ENCODE results near the gene GPR137B. TPM values are rescaled to one million over a fixed set of nuclear protein-coding genes. Genes with fewer than 3 reads are reported as not detected.
A peak's percentile ranks its signal among the peaks of the same experiment; 100 is the strongest.

GPR137B gene
- total and polyA plus RNA-seq, 2 of the 4 experiments (the other 2 are of a cell fraction), result 4.5 to 12.3 TPM

DNA sequence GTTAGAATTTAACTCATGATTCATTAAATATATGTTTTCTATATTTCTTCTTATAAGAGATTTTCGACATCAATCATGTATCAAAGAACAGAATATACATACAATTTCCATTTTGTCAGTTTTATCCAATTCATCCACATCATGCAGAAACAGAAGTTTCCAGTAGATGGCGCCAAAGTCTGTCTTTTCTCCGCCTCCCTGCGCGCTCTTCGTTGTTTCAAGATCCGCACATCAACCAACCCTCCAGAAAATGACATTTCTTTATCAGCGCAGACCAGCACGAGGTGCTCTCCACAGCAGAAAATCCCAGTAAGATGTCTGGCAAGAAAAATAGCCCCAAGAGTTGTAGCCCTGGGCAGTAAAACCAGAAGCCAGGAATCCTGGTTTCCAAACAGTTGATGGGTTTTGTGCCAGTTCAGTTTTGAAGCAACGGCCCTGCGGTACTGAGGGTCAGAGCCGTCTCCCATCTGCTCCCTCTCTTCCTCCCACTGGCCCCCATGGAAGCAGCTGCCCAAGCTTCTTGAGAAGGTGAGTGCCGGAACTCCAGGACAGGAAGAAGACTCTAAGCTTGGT, 38.6 kb upstream of the GPR137B start:
- H3K23ac ChIP-seq (ENCODE audit: low read depth, low read length), result no peak overlapping the region
- CTCF ChIA-PET, result interaction anchor here (1.2 kb wide), 1 partner anchor 46 kb away, joined by 3 read pairs; no protein-coding TSS in a partner anchor
- no peaks in the 10 kb centered on the region for H4K20me1 ChIP-seq (ENCODE audit: insufficient read depth, low read length)
- H3K56ac ChIP-seq (ENCODE audit: extremely low read depth, insufficient read depth, low read length), result no peak overlapping the region
- H3K4me3 ChIP-seq (ENCODE audit: insufficient read depth, low read depth, low read length), result no peak overlapping the region
- no peak overlapping the region for H2BK20ac ChIP-seq (ENCODE audit: low read depth, low read length)
- H4K8ac ChIP-seq (ENCODE audit: low read depth in 2 of 2, low read length in 2 of 2), result no peak overlapping the region
- no peak overlapping the region for H3K14ac ChIP-seq (replicated peaks; ENCODE audit: low read depth, low read length)
- H3K27me3 ChIP-seq (ENCODE audit: control insufficient read depth, insufficient read depth, low read length), result peaks cover 7% of the 10 kb centered on the region
- BruUV-seq (replicated peaks), result no TSS peak
- H2AFZ ChIP-seq (replicated peaks; ENCODE audit: low read length, poor library complexity), result peak overlapping the region; percentile 17
- ATAC-seq (ENCODE audit: low read depth), result peak; percentile 79
- H3K9ac ChIP-seq (ENCODE audit: low read depth, low read length), result no peak overlapping the region
- no peak overlapping the region for H2AK5ac ChIP-seq (ENCODE audit: low read depth, low read length)
- no peak overlapping the region for H4K5ac ChIP-seq (ENCODE audit: low read depth, low read length)
- H2BK15ac ChIP-seq (ENCODE audit: low read depth, low read length), result no peak overlapping the region
- POLR2A ChIA-PET (ENCODE audit: unreplicated experiment), result no interaction called here
- WGBS, 2 experiments (ENCODE audit: extremely low coverage in 2 of 2, insufficient read length in 1 of 2), result 79% methylated on average over 4 of the region's 13 CpGs; no CpG with 5 or more reads in 1 of the 2 experiments
- no peak overlapping the region for H4K91ac ChIP-seq (ENCODE audit: insufficient read depth, low read depth, low read length)
- no peaks in the 10 kb centered on the region for H3K79me1 ChIP-seq (ENCODE audit: low read depth in 1 of 2, low read length in 2 of 2)
- no peaks in the 10 kb centered on the region for H3K9me3 ChIP-seq (ENCODE audit: control insufficient read depth, insufficient read depth, low read length)
- no peak overlapping the region for H2BK5ac ChIP-seq (ENCODE audit: low read depth, low read length, poor library complexity, severe bottlenecking)
- H2AK9ac ChIP-seq (replicated peaks; ENCODE audit: low read depth, low read length, poor library complexity), result peak overlapping the region; percentile 33
- no peak for TF ChIP-seq CHD1 (IDR thresholded peaks at IDR 0.05; ENCODE audit: low read depth, low read length)
- no peak for TF ChIP-seq RFX5 (IDR thresholded peaks at IDR 0.05; ENCODE audit: low read depth, low read length)
- TF ChIP-seq, protein P1, sequence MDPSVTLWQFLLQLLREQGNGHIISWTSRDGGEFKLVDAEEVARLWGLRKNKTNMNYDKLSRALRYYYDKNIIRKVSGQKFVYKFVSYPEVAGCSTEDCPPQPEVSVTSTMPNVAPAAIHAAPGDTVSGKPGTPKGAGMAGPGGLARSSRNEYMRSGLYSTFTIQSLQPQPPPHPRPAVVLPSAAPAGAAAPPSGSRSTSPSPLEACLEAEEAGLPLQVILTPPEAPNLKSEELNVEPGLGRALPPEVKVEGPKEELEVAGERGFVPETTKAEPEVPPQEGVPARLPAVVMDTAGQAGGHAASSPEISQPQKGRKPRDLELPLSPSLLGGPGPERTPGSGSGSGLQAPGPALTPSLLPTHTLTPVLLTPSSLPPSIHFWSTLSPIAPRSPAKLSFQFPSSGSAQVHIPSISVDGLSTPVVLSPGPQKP (IDR thresholded peaks at IDR 0.05; ENCODE audit: borderline replicate concordance, low read depth, low read length), result no peak
- no peak for TF ChIP-seq USF2 (IDR thresholded peaks at IDR 0.05; ENCODE audit: low read depth, low read length)
- TF ChIP-seq POLR2A (IDR thresholded peaks at IDR 0.05; ENCODE audit: low read depth, low read length), result no peak
- TF ChIP-seq CTCF (conservative IDR thresholded peaks at IDR 0.05; ENCODE audit: low read depth, low read length), result peak; percentile 88
- TF ChIP-seq CEBPB (IDR thresholded peaks at IDR 0.05; ENCODE audit: low read depth, low read length), result no peak
- TF ChIP-seq FOS (IDR thresholded peaks at IDR 0.05; ENCODE audit: low read depth, low read length), result no peak
- TF ChIP-seq NFE2L2 (IDR thresholded peaks at IDR 0.05; ENCODE audit: low read depth, low read length), result no peak
- no peak for TF ChIP-seq MAFK (IDR thresholded peaks at IDR 0.05; ENCODE audit: low read depth, low read length)
- peak; percentile 91 for TF ChIP-seq RAD21 (IDR thresholded peaks at IDR 0.05; ENCODE audit: low read length)
- TF ChIP-seq SMC3 (IDR thresholded peaks at IDR 0.05; ENCODE audit: low read depth, low read length), result peak; percentile 80
- no peak for TF ChIP-seq RCOR1 (IDR thresholded peaks at IDR 0.05; ENCODE audit: insufficient replicate concordance, low read length)
- no peak for TF ChIP-seq MXI1 (IDR thresholded peaks at IDR 0.05; ENCODE audit: borderline replicate concordance, low read depth, low read length)
- TF ChIP-seq MAZ (IDR thresholded peaks at IDR 0.05; ENCODE audit: borderline replicate concordance, low read depth, low read length), result no peak
- TF ChIP-seq BHLHE40 (IDR thresholded peaks at IDR 0.05; ENCODE audit: low read depth, low read length), result no peak
- no peak overlapping the region for H3K4ac ChIP-seq (ENCODE audit: low read depth, low read length)
- no peak overlapping the region for H2BK120ac ChIP-seq (ENCODE audit: low read depth, low read length)
- no peak overlapping the region for H3K4me2 ChIP-seq (ENCODE audit: low read depth, low read length)
- peak; percentile 57 for DNase-seq
- in situ Hi-C loops (cut with MboI; ENCODE audit: low sequenced_read_pairs) (loop anchor here (10.0 to 25.0 kb wide), 2 partner anchors 1284 to 1461 kb away; no protein-coding TSS in a partner anchor), intact Hi-C loops (cut with micrococcal nuclease) (loop anchor here (1.0 to 10.0 kb wide), 3 partner anchors 765 to 1704 kb away; no protein-coding TSS in a partner anchor), dilution Hi-C loops (cut with HindIII; ENCODE audit: low sequenced_read_pairs, unreplicated experiment) (no loop called here)
- H3K9me1 ChIP-seq (ENCODE audit: insufficient read depth, low read length), result no peaks in the 10 kb centered on the region
- H3K4me1 ChIP-seq (ENCODE audit: control insufficient read depth, insufficient read depth, low read length), result peaks cover 2% of the 10 kb centered on the region; the same call in 1 of the 2 replicates
- no peak overlapping the region for H3K18ac ChIP-seq (ENCODE audit: low read depth, low read length)
- no peaks in the 10 kb centered on the region for H3K36me3 ChIP-seq (ENCODE audit: control insufficient read depth, insufficient read depth, low read length)
- no peak overlapping the region for H3K27ac ChIP-seq (ENCODE audit: insufficient read depth, low read length)
